ENCODE data around the gene LAMA2. TPM values are rescaled to one million over a fixed set of nuclear protein-coding genes. Genes with fewer than 3 reads are reported as not detected.

LAMA2 gene
- total RNA-seq, 3 donors from 2014 or later (not counting 1 experiment from before 2014, with no cell fraction given) = 2.1 to 5.3 (median 3.6) TPM

GRCh38 chr6:129495652-129496051 is 612.7 kb downstream of the LAMA2 start:
- no CpG with 5 or more reads among the region's 2 CpGs for WGBS (ENCODE audit: insufficient coverage)
- H3K9me3 Mint-ChIP-seq = no peaks in the 10 kb centered on the region

DNA sequence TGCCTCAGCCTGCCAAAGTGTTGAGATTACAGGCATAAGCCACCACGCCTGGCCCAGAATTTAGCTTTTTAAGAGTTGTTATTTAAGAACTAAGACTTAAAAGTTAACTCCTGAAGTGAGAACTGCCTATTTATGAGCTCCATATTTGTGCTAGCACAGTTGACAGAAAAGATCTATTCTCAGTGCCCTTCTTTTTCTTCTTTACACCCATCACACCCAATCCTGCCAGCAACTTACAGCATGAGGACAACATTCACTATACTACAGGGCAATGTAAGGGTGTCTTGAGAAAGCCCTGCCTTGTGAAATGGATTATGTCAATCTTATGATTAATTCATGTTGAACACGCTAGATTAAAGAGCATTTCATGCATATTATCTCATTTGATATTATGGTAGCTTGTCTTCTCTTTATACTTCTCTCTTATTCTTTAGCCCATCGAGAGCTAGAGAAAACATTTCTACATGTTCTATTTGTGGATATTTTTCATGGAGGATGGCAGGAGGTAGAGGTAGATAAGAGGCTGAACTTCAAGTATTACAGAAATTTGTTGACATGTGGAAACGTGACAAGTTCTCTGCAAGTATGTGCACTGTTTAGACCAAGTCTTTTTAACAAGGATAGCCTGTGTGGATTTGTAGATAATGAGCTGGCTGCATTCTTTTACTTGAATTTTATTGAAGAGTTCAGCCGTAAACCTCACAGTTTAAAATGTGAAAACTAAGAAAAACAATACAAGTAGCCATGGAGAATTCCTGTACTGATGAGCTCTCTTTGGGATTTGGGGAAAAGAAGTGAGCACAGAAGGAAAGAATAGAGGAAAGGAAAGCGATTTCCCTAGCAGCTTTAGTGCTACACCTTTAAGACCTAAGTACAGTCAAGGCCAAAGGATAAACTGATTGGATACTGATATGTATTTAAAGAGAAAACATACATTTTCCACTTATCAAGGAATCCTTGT is 614.8 kb downstream of the LAMA2 start:
- Mint-ChIP-seq H3K27me3 (ENCODE audit: low read depth in 2 of 2) (peaks cover 3 to 6% of the 10 kb centered on the region in 2 donors), H3K4me3 (no peak overlapping the region), H3K9me3 (no peaks in the 10 kb centered on the region), H3K27ac (no peak overlapping the region), H3K36me3 (no peaks in the 10 kb centered on the region), H3K4me1 (peaks cover 11 to 13% of the 10 kb centered on the region in 2 donors)
- intact Hi-C loops (cut with micrococcal nuclease) = loop anchor here (2.0 to 10.0 kb wide), 5 partner anchors 69 to 439 kb away; no protein-coding TSS in a partner anchor
- Histone ChIP-seq H3K27me3 (ENCODE audit: control insufficient read depth, insufficient read depth, low read length) (no peaks in the 10 kb centered on the region), H3K27ac (ENCODE audit: low read length) (no peak overlapping the region), H3K4me1 (ENCODE audit: control insufficient read depth, insufficient read depth, low read length) (peaks cover 6% of the 10 kb centered on the region), H3K9me3 (ENCODE audit: control insufficient read depth, insufficient read depth, low read length) (no peaks in the 10 kb centered on the region), H3K36me3 (ENCODE audit: control insufficient read depth, insufficient read depth, low read length) (no peaks in the 10 kb centered on the region), H3K4me3 (ENCODE audit: low read length) (no peak overlapping the region)
- no peak for DNase-seq
- ATAC-seq = no peak
- TF ChIP-seq, protein P1, sequence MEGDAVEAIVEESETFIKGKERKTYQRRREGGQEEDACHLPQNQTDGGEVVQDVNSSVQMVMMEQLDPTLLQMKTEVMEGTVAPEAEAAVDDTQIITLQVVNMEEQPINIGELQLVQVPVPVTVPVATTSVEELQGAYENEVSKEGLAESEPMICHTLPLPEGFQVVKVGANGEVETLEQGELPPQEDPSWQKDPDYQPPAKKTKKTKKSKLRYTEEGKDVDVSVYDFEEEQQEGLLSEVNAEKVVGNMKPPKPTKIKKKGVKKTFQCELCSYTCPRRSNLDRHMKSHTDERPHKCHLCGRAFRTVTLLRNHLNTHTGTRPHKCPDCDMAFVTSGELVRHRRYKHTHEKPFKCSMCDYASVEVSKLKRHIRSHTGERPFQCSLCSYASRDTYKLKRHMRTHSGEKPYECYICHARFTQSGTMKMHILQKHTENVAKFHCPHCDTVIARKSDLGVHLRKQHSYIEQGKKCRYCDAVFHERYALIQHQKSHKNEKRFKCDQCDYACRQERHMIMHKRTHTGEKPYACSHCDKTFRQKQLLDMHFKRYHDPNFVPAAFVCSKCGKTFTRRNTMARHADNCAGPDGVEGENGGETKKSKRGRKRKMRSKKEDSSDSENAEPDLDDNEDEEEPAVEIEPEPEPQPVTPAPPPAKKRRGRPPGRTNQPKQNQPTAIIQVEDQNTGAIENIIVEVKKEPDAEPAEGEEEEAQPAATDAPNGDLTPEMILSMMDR (IDR thresholded peaks at IDR 0.05) = no peak
- WGBS (ENCODE audit: insufficient coverage) = 82% methylated on average over 4 of the region's 6 CpGs

More at GRCh38 chr6:129495652-129496051, 612.7 kb downstream of the LAMA2 start:
- Histone ChIP-seq H3K9me3 (ENCODE audit: control insufficient read depth, insufficient read depth, low read length) (no peaks in the 10 kb centered on the region), H3K27me3 (ENCODE audit: control insufficient read depth, insufficient read depth, low read length) (no peaks in the 10 kb centered on the region), H3K4me1 (ENCODE audit: control insufficient read depth, insufficient read depth, low read length) (peaks cover 12% of the 10 kb centered on the region), H3K27ac (ENCODE audit: low read length) (no peak overlapping the region), H3K36me3 (ENCODE audit: control insufficient read depth, insufficient read depth, low read length) (no peaks in the 10 kb centered on the region), H3K4me3 (ENCODE audit: low read length) (no peak overlapping the region)
- peaks cover 3 to 6% of the 10 kb centered on the region in 2 donors for H3K27me3 Mint-ChIP-seq (ENCODE audit: low read depth in 2 of 2)
- intact Hi-C loops (cut with micrococcal nuclease) = loop anchor here (10.0 kb wide), 1 partner anchor 189 kb away; no protein-coding TSS in a partner anchor
- DNase-seq (no peak), ATAC-seq (no peak)
- TF ChIP-seq, protein P1 (IDR thresholded peaks at IDR 0.05) = no peak
- H3K36me3 Mint-ChIP-seq = no peaks in the 10 kb centered on the region
- H3K4me1 Mint-ChIP-seq = peaks cover 20 to 21% of the 10 kb centered on the region in 2 donors
- H3K4me3 Mint-ChIP-seq = no peak overlapping the region
- H3K27ac Mint-ChIP-seq = no peak overlapping the region

GRCh38 chr6:129498541-129498940 is 615.6 kb downstream of the LAMA2 start:
- H3K27me3 Mint-ChIP-seq (ENCODE audit: low read depth in 2 of 2) = peaks cover 3 to 6% of the 10 kb centered on the region in 2 donors
- Histone ChIP-seq H3K4me1 (ENCODE audit: control insufficient read depth, insufficient read depth, low read length) (peaks cover 6% of the 10 kb centered on the region), H3K4me3 (ENCODE audit: low read length) (no peak overlapping the region), H3K36me3 (ENCODE audit: control insufficient read depth, insufficient read depth, low read length) (no peaks in the 10 kb centered on the region), H3K27me3 (ENCODE audit: control insufficient read depth, insufficient read depth, low read length) (no peaks in the 10 kb centered on the region), H3K27ac (ENCODE audit: low read length) (no peak overlapping the region), H3K9me3 (ENCODE audit: control insufficient read depth, insufficient read depth, low read length) (no peaks in the 10 kb centered on the region)
- ATAC-seq = no peak
- 60% methylated on average over 2 of the region's 2 CpGs for whole genome bisulfite sequencing (ENCODE audit: insufficient coverage)
- peak overlapping the region; percentile 15 to 57 for H3K27ac Mint-ChIP-seq
- intact Hi-C loops (cut with micrococcal nuclease) = loop anchor here (2.0 to 10.0 kb wide), 5 partner anchors 68 to 438 kb away; no protein-coding TSS in a partner anchor
- H3K36me3 Mint-ChIP-seq = no peaks in the 10 kb centered on the region
- H3K9me3 Mint-ChIP-seq = no peaks in the 10 kb centered on the region
- DNase-seq = no peak
- no peak overlapping the region for H3K4me3 Mint-ChIP-seq
- TF ChIP-seq, protein P1 (IDR thresholded peaks at IDR 0.05) = no peak
- H3K4me1 Mint-ChIP-seq = peaks cover 11 to 13% of the 10 kb centered on the region in 2 donors
